Stromal cell of bone marrow (primary cell): ENCODE data around the gene TEAD1.

Source experiments
- DNase-seq: peaks from one replicate; pipeline ENCODE4 v3.0.0-alpha.2; 2012; ENCODE audit warnings: low read depth

Gene TEAD1

GRCh38 chr11:12673924-12674570, at the start of gene TEAD1:
Gene TEAD1 (plus strand): TSS chr11:12674421.
- peak; percentile 88 for DNase-seq

- no peak for DNase-seq
Observed at GRCh38 chr11:12624595-12624994, 49.6 kb upstream of the TEAD1 start.

- peak; percentile 72 for DNase-seq
Observed at GRCh38 chr11:12625438-12626071, 48.7 kb upstream of the TEAD1 start.

GRCh38 chr11:12626616-12627015, 47.6 kb upstream of the TEAD1 start:
- no peak for DNase-seq

GRCh38 chr11:12628314-12628713, 45.9 kb upstream of the TEAD1 start:
- no peak for DNase-seq

- DNase-seq: no peak
Observed at GRCh38 chr11:12629601-12630313, 44.5 kb upstream of the TEAD1 start.

GRCh38 chr11:12631651-12632050, 42.6 kb upstream of the TEAD1 start:
- DNase-seq: no peak

- no peak for DNase-seq
Observed at GRCh38 chr11:12634329-12634728, 39.9 kb upstream of the TEAD1 start.

GRCh38 chr11:12636871-12637410, 37.3 kb upstream of the TEAD1 start:
- no peak for DNase-seq

- DNase-seq: no peak
Observed at GRCh38 chr11:12639388-12639787, 34.8 kb upstream of the TEAD1 start.

- no peak for DNase-seq
Observed at GRCh38 chr11:12640355-12640754, 33.9 kb upstream of the TEAD1 start.

- no peak for DNase-seq
Observed at GRCh38 chr11:12640926-12641849, 33.0 kb upstream of the TEAD1 start.

- DNase-seq: no peak
Observed at GRCh38 chr11:12642040-12642439, 32.2 kb upstream of the TEAD1 start.

GRCh38 chr11:12642806-12643428, 31.3 kb upstream of the TEAD1 start:
- DNase-seq: no peak

GRCh38 chr11:12646478-12646877, 27.7 kb upstream of the TEAD1 start:
- no peak for DNase-seq

- DNase-seq: no peak
Observed at GRCh38 chr11:12653729-12654128, 20.5 kb upstream of the TEAD1 start.

GRCh38 chr11:12655842-12656241, 18.4 kb upstream of the TEAD1 start:
- no peak for DNase-seq

GRCh38 chr11:12657336-12657735, 16.9 kb upstream of the TEAD1 start:
- no peak for DNase-seq

GRCh38 chr11:12657981-12658380, 16.2 kb upstream of the TEAD1 start:
- DNase-seq: no peak

- DNase-seq: no peak
Observed at GRCh38 chr11:12662101-12662689, 12.0 kb upstream of the TEAD1 start.

GRCh38 chr11:12664385-12664784, 9.8 kb upstream of the TEAD1 start:
- no peak for DNase-seq
